GM21786 (cell line): ENCODE data around the gene MAN1A2.

Experiments
- ATAC-seq: cut with Tn5 transposase; IDR thresholded peaks from one replicate; pipeline ENCODE4 v1.9.1; 2021; ENCODE audit not compliant: unreplicated experiment

The MAN1A2 gene

DNA sequence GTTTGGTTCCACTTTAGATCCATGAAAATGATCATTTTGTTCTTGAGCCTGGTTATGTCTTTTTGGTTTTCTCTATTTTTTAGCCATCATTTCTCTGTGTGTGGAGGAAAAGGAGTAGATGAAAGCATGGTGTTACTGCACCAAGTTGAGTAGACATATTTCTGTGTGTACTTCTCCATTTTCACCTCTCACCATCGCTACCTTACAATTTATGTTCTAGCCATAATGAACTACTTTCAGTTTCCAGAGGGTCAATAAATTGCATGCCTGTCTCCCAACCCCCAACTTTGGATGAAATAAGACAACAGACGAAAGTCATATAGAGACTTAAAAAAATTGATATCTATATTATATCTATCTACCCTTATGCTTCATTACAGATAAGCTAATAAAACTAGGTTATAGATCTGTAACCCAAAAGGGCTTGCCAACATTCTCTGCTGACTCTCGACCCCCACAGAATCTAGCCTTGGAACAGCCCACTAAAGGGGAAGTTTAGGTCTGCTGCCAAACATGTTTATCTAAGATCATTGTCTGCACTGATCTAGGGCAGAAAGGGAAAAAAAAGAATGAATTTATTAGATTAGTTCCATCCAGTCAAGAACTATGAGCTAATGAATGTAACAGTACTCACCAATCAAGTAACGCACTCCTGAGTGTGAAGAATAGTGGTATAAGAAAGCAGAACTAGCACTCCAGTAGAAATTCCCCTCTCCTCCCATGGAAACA lies 7.5 kb upstream of the MAN1A2 start:
- no peak for ATAC-seq

DNA sequence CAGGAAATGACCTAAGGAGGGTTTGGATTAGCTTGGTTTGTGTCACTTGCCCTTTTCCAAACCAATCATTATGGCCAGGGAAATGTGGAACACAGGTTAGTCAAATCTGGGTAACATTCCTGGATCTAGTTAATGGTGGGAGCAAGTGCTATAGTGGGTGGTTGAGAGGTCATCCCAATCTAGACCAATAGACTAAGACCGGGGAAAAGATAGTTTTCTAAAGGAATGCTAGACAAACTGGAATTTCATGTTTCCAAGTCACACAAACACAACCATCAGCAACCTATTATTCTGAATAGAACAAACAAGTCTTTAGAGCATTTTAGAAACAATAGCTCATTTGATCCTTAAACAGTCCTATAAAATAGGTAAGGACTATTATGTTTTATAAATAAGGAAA lies 4.3 kb upstream of the MAN1A2 start:
- ATAC-seq = no peak

DNA sequence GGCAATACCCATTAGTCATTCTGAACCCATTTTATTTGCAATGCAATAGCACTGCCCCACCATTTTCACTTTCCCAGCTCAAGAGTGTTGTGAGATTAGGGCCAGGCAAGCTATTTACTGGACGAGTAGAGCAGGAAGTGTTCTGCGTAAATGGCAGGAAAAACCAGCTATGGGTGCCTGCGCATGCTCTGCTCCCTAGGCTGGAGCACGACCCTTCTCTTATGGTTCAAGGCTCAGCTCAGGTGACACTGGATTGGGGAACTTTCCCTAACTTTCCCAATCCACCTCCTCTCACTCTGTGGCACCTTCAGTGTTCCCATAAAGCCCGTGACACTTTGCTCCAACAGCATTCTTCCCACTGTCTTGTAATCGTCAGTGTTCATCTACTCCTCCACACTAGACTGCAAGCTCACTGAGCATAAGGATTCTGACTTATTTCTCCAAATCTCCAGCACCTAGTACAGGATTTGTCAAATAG lies 3.6 kb upstream of the MAN1A2 start:
- no peak for ATAC-seq

DNA sequence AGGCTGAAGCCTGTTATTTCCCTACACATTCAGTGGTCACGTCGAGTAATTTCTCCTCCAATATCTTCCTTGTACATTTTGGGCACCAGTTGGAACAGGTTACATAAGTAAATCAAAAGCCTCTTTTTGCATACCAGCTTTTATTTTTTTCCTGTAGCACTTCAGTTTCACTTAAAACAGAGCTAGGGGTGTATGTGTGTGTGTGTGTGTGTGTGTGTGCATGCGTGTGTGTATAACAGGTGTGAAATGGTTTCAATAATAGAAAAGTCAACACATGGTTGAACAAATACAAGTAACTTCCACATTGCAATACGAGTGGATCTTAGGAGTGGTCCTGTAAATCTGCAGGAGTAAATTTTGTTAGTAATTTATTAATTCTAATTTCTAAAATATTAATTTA lies 3.0 kb upstream of the MAN1A2 start:
- ATAC-seq = no peak

DNA sequence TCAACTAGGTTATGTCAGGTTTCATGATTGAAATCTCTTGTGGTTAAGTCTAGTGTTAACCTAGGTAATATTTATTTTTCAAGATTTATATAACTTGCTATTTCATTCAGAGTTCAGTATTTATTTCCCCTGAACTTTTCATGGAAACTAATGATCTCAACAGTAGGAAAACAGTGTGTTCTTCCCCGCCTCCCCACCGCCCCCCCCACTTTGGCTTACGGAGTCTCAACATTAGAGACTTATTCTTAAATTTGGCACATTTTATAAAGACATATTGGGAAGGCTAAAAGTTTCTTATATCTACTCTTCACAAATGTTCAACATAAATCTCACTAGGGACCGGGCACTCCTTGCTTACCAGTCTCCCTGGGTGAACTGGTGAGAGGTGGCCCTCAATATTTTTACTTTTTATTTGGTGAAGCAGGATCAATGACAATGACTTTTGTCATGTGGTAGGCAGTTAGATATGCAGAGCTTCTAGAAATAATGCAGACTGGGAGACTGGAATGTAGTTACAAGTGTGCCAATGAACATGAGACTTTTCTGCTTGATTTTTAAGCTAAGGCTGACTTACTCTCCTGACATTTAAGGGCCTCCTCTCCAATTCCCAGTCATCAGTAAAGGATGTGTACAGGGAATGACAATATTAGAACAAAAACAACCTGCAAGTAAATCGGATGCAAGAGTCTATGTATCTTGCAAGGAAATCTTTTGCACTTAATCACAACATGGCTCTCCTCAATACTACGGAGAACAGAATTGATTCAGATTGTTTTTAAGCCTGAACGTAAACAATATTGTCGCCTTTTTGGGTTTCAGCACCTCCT lies 1.7 kb upstream of the MAN1A2 start:
- no peak for ATAC-seq

DNA sequence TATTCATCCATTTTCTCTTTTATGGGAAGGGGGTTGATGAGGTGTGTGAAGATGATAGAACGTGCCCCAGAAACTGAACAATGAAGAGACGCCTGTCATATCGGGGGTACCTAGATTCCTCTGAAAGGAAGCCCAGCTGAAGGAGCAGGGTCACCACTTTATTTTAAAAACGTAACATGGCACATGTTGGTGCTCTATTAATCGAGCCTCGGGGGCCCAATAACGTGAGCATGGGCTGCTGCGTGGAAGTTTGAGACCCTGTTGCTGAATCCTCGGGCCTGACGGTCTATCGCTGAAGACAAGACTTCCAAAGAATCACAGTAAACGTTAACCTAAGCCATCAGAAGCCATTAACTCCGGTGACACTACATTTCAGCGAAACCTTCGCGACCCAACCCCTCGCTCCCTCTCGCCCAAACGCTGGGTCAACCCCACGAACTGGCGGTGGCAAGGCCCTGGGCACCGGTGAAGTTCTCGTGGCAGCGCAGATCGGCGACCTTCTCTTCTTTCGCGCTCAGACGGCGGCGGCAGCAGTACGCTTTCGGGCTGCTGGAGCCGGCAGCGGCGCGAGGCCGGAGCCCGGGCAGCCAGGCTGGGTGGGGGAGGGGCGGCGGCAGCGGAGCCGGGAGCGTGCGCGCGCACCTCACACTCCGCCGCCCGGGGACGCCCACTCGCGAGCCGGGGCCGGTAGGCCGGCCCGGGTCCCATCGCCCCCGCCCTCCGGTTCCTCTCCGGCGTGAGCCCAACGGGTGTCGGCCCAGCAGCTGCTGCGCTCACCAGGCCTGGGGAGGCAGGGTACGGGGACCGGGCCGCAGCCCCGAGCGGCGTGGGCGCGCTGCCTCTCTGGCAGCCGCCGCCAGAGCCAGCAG lies 838 bp upstream of the MAN1A2 start:
- ATAC-seq = peak; percentile 31

DNA sequence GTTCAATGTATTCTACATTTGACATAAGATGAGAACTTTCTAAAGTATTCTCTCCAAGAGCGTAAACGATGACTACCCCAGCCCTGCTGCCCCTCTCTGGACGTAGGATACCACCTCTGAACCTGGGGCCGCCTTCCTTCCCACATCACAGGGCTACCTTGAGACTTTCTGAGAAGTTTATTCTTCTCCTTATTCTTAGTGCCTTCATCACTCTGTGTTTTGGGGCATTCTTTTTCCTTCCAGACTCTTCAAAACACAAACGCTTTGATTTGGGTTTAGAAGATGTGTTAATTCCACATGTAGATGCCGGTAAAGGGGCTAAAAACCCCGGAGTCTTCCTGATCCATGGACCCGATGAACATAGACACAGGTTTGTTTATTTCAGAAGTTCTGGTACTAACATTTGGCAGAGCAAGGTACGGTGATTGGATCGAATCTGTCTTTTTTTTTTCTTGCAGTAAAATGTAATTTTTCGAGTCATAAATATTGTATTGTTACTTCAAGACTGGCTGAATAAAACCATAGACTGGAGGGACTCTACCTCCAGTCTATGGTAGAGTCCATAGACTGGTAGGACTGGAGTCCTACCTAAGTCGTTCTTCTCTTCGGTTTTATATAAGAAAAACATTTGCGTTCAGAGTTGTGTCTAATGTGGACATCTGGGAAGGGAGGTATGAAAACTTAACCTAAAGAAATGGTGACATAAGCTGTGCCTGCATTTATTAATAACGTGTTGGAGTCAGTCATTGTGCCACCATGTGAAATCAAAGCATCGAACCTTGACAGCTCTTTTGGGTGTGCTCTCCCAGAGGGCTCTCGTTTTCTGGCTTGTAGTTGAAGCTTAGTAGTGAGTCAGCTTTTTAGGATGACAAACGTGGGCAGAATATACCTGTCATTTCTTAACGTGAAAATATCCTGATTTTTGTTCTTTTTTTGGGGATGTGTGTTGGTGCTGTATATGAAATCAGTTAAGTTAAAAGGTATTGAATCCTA lies 1.2 kb downstream of the MAN1A2 start:
- peak; percentile 29 for ATAC-seq

DNA sequence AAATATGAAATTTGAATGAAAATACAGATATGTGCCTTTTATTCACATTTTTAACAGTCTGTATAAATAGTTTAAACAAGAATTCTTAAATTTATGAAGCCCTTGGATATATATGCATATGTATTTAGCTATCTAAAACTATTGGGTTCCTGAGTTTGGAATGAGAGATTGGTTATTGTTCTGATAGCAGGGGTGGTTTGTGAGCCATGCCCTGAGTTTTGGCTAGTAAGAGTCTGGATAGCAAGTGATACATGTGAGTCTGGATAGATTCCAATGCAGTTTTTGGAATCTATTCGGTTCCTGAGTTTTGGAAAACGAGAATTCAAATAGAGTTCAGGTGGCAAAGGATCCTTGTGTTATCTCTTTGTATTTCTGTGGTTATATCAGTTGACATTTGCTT lies 2.8 kb downstream of the MAN1A2 start:
- no peak for ATAC-seq

DNA sequence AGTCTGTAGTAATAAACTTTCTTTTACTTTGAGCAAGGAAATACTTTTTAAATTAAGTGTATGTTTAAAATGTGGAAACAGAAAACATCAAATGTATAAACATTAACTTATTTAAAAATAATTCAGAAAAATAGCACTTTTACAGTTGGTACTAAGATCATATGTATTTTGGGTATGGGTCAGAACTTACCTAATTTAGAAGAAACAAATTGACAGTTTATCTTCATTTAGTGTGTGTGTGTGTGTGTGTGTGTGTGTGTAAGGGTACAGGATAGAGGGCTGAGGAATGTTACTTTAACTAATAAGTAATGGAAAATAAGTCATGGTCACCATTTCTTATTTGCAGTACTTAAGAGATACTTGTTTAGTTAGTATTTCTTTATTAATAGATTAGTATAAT lies 3.3 kb downstream of the MAN1A2 start:
- ATAC-seq = no peak

DNA sequence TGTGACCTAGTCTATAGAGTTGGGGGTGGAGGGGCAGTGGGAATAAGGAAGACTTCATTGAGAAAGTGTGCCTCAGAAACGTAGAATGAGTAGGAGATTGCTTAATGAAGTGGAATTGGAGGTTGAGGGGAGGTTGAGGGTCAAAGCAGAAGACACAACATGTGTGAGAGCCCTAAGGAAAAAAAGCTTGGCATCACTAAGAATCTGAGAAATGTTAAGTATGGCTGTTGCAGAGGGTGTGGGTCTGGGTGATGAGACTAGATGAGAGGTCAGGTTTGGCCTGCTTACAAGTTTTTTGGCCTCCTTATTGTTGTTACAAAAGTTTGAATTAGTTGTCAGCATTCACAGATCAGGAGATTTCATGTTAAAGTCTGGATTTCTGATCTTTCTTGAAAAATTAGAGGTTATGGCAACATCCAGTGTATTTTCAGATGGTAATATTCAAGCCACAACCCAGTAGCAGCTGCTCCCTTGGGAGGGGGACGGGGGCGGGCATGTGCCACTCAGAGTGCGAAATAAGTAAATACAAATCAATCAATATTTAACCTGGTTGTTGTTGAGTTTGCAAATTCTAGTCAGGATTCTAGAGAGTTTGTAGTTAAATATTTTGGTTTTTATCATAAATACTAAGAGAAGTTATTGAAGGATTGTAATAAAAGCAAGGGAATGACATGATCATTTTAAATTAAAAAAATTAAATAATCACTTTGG lies 4.3 kb downstream of the MAN1A2 start:
- ATAC-seq = no peak

DNA sequence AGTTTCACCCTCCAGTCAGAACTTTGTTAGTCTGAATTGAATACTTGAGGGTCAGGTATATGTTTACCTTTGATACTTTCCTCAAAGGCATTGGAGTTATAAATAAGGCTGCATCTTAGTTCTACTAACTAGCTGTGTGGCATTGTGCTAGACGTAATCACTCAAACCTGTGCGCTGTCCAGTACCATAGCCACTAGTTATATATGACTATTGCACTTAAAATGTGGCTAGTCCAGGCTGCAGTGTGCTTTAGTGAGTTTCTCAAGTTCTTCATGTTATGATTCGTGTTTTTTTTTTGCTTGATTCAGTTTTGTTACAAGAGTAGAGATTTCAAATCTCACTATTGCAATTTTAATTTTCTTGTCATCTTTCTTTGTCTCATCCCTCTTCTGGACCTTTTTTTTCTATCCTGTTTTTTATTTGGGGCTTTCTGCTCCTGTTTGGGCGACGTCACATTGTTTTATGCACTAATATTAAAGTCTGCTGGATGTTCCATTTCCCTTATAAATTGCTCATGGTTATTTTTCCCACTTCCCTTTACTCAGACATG lies 5.7 kb downstream of the MAN1A2 start:
- ATAC-seq = no peak

DNA sequence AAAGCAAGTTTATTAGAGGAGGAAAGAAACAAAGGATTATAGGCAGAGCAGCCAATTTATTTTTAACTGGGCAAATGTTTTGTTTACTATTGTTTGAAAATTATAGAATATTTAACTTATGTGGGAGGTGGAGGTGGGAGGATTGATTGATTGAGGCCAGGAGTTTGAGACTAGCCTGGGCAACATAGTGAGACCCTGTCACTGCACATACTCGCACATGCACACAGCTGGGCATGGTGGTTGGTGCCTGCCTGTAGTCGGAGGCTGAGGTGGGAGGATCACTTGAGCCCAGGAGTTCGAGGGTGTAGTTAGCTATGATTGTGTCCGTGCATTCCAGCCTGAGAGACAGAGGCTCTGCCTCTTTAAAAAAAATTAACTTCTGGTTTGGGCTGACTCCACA lies 6.7 kb downstream of the MAN1A2 start:
- no peak for ATAC-seq

DNA sequence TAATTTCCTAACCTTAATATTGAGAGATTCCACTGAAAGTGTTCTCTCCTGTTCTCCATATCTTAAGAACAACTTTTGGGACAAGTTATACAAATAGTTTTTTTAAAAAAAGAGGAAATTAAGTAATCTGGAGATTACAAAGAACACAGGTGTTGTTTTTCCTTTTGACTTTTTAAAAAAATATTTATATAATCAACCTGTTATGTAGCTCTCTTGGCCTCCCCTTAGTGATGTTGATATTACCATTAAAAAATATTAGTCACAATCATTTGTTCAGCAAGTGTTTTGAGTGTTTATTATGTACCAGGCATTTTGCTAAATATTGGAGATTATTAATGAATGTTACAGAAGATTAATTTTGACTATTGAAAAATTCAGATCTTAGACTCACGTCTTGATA lies 8.1 kb downstream of the MAN1A2 start:
- ATAC-seq = no peak

DNA sequence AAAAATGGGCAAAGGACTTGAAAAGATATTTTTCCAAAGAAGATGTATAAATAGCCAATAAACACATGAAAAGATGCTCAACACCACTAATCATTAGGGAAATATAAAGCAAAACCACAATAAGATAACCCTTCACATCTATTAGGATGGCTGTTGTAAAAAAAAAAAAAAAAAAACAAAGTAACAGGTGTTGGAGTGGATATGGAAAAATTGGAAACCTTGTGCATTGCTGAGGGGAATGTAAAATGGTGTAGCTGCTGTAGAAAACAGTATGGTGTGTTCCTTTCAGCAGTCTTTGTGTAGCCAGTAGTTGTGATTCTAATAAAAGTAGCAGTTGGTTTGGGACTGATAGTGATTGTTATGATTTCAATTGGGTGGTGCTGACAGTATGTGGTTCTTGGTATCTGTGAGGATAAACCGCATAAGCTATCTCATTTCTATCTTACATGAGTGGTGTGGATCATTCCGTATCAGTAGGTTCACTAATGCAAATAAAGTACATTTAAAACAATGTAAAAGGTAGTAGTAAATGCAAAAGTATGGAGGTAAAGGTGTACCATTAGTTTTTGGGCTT lies 19.9 kb downstream of the MAN1A2 start:
- ATAC-seq = no peak

DNA sequence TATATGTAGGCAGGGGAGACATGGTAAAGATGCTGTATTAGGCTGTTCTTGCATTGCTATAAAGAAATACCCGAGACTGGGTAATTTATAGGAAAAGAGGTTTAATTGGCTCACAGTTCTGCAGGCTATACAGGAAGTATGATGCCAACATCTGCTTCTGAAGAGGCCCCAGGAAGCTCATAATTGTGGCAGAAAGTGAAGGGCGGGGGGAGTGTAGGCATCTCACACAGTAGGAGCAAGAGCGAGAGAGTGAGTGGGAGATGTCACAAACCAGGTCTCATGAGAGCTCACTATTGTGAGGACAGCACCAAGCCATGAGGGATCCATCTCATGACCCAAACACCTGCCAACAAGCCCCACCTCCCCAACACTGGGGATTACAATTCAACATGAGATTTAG lies 21.1 kb downstream of the MAN1A2 start:
- ATAC-seq = no peak

DNA sequence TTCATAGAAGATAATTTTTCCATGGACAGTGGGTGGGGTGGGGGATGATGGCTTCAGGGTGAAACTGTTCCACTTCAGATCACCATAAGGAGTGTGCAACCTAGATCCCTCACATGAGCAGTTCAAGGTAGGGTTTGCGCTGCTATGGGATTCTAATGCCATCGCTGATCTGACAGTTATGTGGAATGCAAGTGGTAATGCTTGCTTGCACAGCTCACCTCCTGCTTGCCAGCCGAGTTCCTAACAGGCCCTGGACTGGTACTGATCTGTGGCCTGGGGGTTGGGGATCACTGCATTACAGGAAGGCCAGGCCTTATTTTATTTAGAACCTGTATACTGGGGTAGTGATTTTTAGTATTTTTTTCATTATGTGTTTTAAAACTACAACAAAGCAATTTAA lies 22.0 kb downstream of the MAN1A2 start:
- no peak for ATAC-seq

DNA sequence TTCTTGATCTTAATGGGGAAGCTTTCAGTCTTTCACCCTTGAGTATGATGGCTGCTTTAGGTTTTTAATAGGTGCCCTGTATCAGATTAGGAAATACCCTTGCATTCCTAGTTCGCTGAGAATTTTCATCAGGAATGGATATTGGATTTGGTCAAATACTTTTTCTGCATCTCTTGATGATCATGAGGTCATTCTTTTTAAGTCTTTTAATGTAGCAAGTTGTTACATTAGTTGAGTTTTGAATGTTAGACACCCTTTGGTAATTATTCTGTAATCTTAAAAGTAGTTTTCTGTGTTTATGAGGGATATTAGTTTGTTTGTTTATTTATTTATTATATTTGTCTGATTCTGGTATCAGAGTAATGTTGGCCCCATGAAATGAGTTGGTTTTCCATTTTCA lies 22.5 kb downstream of the MAN1A2 start:
- ATAC-seq = no peak

DNA sequence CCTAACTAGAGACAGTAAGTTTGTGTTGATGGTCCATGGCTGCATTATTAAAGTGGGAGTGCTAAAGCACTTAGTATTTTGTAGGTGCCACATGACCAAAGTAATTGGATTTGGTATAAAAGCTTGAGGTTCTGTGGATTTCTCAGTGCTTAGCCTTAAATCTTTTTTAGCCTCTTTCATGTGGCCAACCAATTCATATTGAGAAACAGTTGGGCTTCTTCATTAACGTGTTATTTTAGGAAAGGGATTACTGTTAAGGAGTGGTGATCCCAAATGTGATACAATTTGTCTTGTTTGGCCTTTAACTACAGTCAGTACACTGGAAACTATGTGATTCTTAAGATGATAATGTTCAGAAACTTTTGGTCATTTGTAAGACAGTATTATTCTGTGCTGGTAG lies 25.5 kb downstream of the MAN1A2 start:
- ATAC-seq = no peak

DNA sequence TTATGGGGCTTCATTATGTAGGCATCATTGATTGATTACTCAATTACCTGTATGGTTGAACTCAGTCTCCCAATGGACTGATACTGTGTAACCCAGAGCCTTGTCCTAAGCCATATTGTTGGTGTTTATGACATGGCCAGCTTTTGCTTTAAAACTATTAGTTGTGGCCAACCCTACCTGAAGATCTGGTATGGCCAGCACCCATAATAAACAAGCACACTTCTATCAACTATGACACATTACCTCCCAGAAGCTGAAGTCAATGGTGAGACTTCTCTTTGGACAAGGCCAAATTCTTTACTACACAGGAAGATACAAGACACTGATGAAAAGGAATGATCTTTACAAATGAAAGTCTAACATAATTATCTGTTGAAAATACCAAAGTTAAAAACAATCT lies 28.8 kb downstream of the MAN1A2 start:
- ATAC-seq = no peak
